Fibroblast of mammary gland (primary cell): Measurements from ENCODE around the gene RBM12.
"Not testable (repeated sequence)": the region's sequence is repeated elsewhere in the genome, so short reads cannot be mapped to it uniquely, and the experiment has no call there.

Experiments used
- DNase-seq: peaks from one replicate; pipeline ENCODE4 v3.0.0-alpha.2; 2010; ENCODE audit warnings: low read depth
- H3K4me3 ChIP-seq: 2 replicates; pipeline ENCODE4 v1.5.1; 2011; ENCODE audit warnings: low read depth, mild to moderate bottlenecking, low read length, moderate library complexity; ENCODE audit not compliant: control insufficient read depth
- CTCF ChIP-seq: conservative IDR thresholded peaks from 2 replicates; pipeline ENCODE4 v1.5.1; 2011; ENCODE audit warnings: low read depth, low read length, inconsistent platforms; ENCODE audit not compliant: control insufficient read depth, insufficient read depth

The RBM12 gene

GRCh38 chr20:35695245-35695749 is 30.6 kb upstream of the RBM12 start:
- no peak for TF ChIP-seq CTCF
- no peak overlapping the region for H3K4me3 ChIP-seq
- DNase-seq: no peak

- no peak for TF ChIP-seq CTCF
- DNase-seq: no peak
- no peak overlapping the region for H3K4me3 ChIP-seq
Observed at GRCh38 chr20:35690265-35690664, 25.6 kb upstream of the RBM12 start.

GRCh38 chr20:35686872-35687271 is 22.2 kb upstream of the RBM12 start:
- TF ChIP-seq CTCF: peak; percentile 37
- peak; percentile 47 for DNase-seq
- not testable (repeated sequence) for H3K4me3 ChIP-seq

GRCh38 chr20:35685368-35685767 is 20.7 kb upstream of the RBM12 start:
- not testable (repeated sequence) for DNase-seq, H3K4me3 ChIP-seq

- no peak overlapping the region for H3K4me3 ChIP-seq
- TF ChIP-seq CTCF: no peak
- no peak for DNase-seq
Observed at GRCh38 chr20:35681960-35682359, 17.3 kb upstream of the RBM12 start.

- no peak overlapping the region for H3K4me3 ChIP-seq
- no peak for TF ChIP-seq CTCF
- DNase-seq: no peak
Observed at GRCh38 chr20:35680452-35681183, 15.9 kb upstream of the RBM12 start.

GRCh38 chr20:35674921-35675320 is 10.2 kb upstream of the RBM12 start:
- H3K4me3 ChIP-seq: no peak overlapping the region
- no peak for TF ChIP-seq CTCF
- no peak for DNase-seq
